Measurements from ENCODE around the gene USE1.

Gene USE1

GRCh38 chr19:17263712-17264640, 48.8 kb downstream of the USE1 start:
- DNase-seq: no peak

GRCh38 chr19:17264641-17264979, 49.5 kb downstream of the USE1 start, which contains the start of gene USHBP1:
USHBP1 (minus strand) TSS chr19:17264745; CDS start chr19:17264299, 446 bp downstream.
- Histone ChIP-seq H3K79me2 (ENCODE audit: control insufficient read depth, insufficient read depth, low read length) (peaks cover 3% of the 10 kb centered on the region), H2BK15ac (replicated peaks; ENCODE audit: low read depth) (no peak within 1 kb of the TSS), H3K18ac (ENCODE audit: low read length) (peak within 1 kb of the TSS; percentile 5), H4K8ac (ENCODE audit: low read depth, low read length) (no peak within 1 kb of the TSS), H3K4me1 (ENCODE audit: control insufficient read depth, low read depth, low read length) (peaks cover 2% of the 10 kb centered on the region), H3K4ac (ENCODE audit: low read depth, low read length) (peak within 1 kb of the TSS; percentile 28), H4K5ac (ENCODE audit: low read length) (peak within 1 kb of the TSS; percentile 47), H3K56ac (ENCODE audit: low read length) (peak within 1 kb of the TSS; percentile 81), H3K36me3 (ENCODE audit: control insufficient read depth, insufficient read depth, low read length) (no peaks in the 10 kb centered on the region), H3K23ac (ENCODE audit: low read length) (no peak within 1 kb of the TSS), H3K79me1 (ENCODE audit: low read length) (no peaks in the 10 kb centered on the region), H2AK5ac (ENCODE audit: low read length) (peak within 1 kb of the TSS; percentile 71), H3K4me2 (ENCODE audit: low read length) (no peak within 1 kb of the TSS), H2BK120ac (ENCODE audit: low read depth, low read length) (no peak within 1 kb of the TSS), H3K4me3 (ENCODE audit: low read length) (no peak within 1 kb of the TSS), H3K27me3 (ENCODE audit: insufficient read depth, low read length, poor library complexity) (no peaks in the 10 kb centered on the region), H3K9ac (ENCODE audit: low read length) (peak within 1 kb of the TSS; percentile 61), H2BK5ac (ENCODE audit: low read length) (no peak within 1 kb of the TSS), H3K27ac (ENCODE audit: low read depth, low read length) (no peak within 1 kb of the TSS)
- DNase-seq: peak; percentile 74
- no CpG with 5 or more reads among the region's 5 CpGs for WGBS (ENCODE audit: extremely low coverage, insufficient coverage, low lambda C conversion rate)

More at GRCh38 chr19:17263712-17264640, 48.8 kb downstream of the USE1 start:
- Histone ChIP-seq H4K8ac (ENCODE audit: low read depth, low read length) (no peak overlapping the region), H3K79me2 (ENCODE audit: control insufficient read depth, insufficient read depth, low read length) (peaks cover 3% of the 10 kb centered on the region), H4K5ac (ENCODE audit: low read length) (peak overlapping the region; percentile 47), H3K9ac (ENCODE audit: low read length) (peak overlapping the region; percentile 61), H2BK5ac (ENCODE audit: low read length) (no peak overlapping the region), H3K79me1 (ENCODE audit: low read length) (no peaks in the 10 kb centered on the region), H3K36me3 (ENCODE audit: control insufficient read depth, insufficient read depth, low read length) (no peaks in the 10 kb centered on the region), H2AK5ac (ENCODE audit: low read length) (peak overlapping the region; percentile 71), H3K27ac (ENCODE audit: low read depth, low read length) (no peak overlapping the region), H3K4me3 (ENCODE audit: low read length) (no peak overlapping the region), H2BK15ac (replicated peaks; ENCODE audit: low read depth) (no peak overlapping the region), H3K4me2 (ENCODE audit: low read length) (no peak overlapping the region), H3K27me3 (ENCODE audit: insufficient read depth, low read length, poor library complexity) (no peaks in the 10 kb centered on the region), H3K4me1 (ENCODE audit: control insufficient read depth, low read depth, low read length) (peaks cover 2% of the 10 kb centered on the region), H3K18ac (ENCODE audit: low read length) (peak overlapping the region; percentile 5), H3K56ac (ENCODE audit: low read length) (peak overlapping the region; percentile 81), H3K23ac (ENCODE audit: low read length) (no peak overlapping the region), H3K4ac (ENCODE audit: low read depth, low read length) (no peak overlapping the region), H2BK120ac (ENCODE audit: low read depth, low read length) (no peak overlapping the region)
- no CpG with 5 or more reads among the region's 23 CpGs for WGBS (ENCODE audit: extremely low coverage, insufficient coverage, low lambda C conversion rate)

- Histone ChIP-seq H3K79me1 (ENCODE audit: low read length) (no peaks in the 10 kb centered on the region), H3K4ac (ENCODE audit: low read depth, low read length) (no peak overlapping the region), H3K27me3 (ENCODE audit: insufficient read depth, low read length, poor library complexity) (no peaks in the 10 kb centered on the region), H3K4me3 (ENCODE audit: low read length) (no peak overlapping the region), H3K27ac (ENCODE audit: low read depth, low read length) (no peak overlapping the region), H2BK5ac (ENCODE audit: low read length) (no peak overlapping the region), H4K5ac (ENCODE audit: low read length) (no peak overlapping the region), H3K36me3 (ENCODE audit: control insufficient read depth, insufficient read depth, low read length) (no peaks in the 10 kb centered on the region), H3K9ac (ENCODE audit: low read length) (no peak overlapping the region), H3K56ac (ENCODE audit: low read length) (no peak overlapping the region), H3K18ac (ENCODE audit: low read length) (no peak overlapping the region), H3K4me2 (ENCODE audit: low read length) (no peak overlapping the region), H3K4me1 (ENCODE audit: control insufficient read depth, low read depth, low read length) (peaks cover 2% of the 10 kb centered on the region), H3K79me2 (ENCODE audit: control insufficient read depth, insufficient read depth, low read length) (peaks cover 3% of the 10 kb centered on the region), H3K23ac (ENCODE audit: low read length) (no peak overlapping the region), H2BK15ac (replicated peaks; ENCODE audit: low read depth) (no peak overlapping the region), H2BK120ac (ENCODE audit: low read depth, low read length) (no peak overlapping the region), H4K8ac (ENCODE audit: low read depth, low read length) (no peak overlapping the region), H2AK5ac (ENCODE audit: low read length) (no peak overlapping the region)
- DNase-seq: no peak
- WGBS (ENCODE audit: extremely low coverage, insufficient coverage, low lambda C conversion rate): no CpG with 5 or more reads among the region's 7 CpGs
These were observed 50.9 kb downstream of the USE1 start for GRCh38 chr19:17266026-17266425.

GRCh38 chr19:17266589-17266974, 51.4 kb downstream of the USE1 start:
- H2BK120ac ChIP-seq (ENCODE audit: low read depth, low read length): no peak overlapping the region
- no peak overlapping the region for H3K23ac ChIP-seq (ENCODE audit: low read length)
- no peak overlapping the region for H2AK5ac ChIP-seq (ENCODE audit: low read length)
- no peak overlapping the region for H3K4me3 ChIP-seq (ENCODE audit: low read length)
- no peak overlapping the region for H3K4me2 ChIP-seq (ENCODE audit: low read length)
- peak overlapping the region; percentile 15 for H3K56ac ChIP-seq (ENCODE audit: low read length)
- H3K36me3 ChIP-seq (ENCODE audit: control insufficient read depth, insufficient read depth, low read length): peaks cover 3% of the 10 kb centered on the region
- no peak overlapping the region for H2BK15ac ChIP-seq (replicated peaks; ENCODE audit: low read depth)
- no peak overlapping the region for H3K18ac ChIP-seq (ENCODE audit: low read length)
- no peak overlapping the region for H3K9ac ChIP-seq (ENCODE audit: low read length)
- H3K4ac ChIP-seq (ENCODE audit: low read depth, low read length): no peak overlapping the region
- H4K8ac ChIP-seq (ENCODE audit: low read depth, low read length): no peak overlapping the region
- H2BK5ac ChIP-seq (ENCODE audit: low read length): no peak overlapping the region
- H3K4me1 ChIP-seq (ENCODE audit: control insufficient read depth, low read depth, low read length): peaks cover 2% of the 10 kb centered on the region
- DNase-seq: no peak
- H3K27me3 ChIP-seq (ENCODE audit: insufficient read depth, low read length, poor library complexity): no peaks in the 10 kb centered on the region
- no peak overlapping the region for H4K5ac ChIP-seq (ENCODE audit: low read length)
- H3K79me1 ChIP-seq (ENCODE audit: low read length): no peaks in the 10 kb centered on the region
- no peak overlapping the region for H3K27ac ChIP-seq (ENCODE audit: low read depth, low read length)
- no CpG with 5 or more reads among the region's 12 CpGs for WGBS (ENCODE audit: extremely low coverage, insufficient coverage, low lambda C conversion rate)
- H3K79me2 ChIP-seq (ENCODE audit: control insufficient read depth, insufficient read depth, low read length): peaks cover 3% of the 10 kb centered on the region

- peaks cover 3% of the 10 kb centered on the region for H3K79me2 ChIP-seq (ENCODE audit: control insufficient read depth, insufficient read depth, low read length)
- peak; percentile 100 for DNase-seq
- H4K8ac ChIP-seq (ENCODE audit: low read depth, low read length): peak within 1 kb of the TSS; percentile 94
- peak within 1 kb of the TSS; percentile 95 for H3K18ac ChIP-seq (ENCODE audit: low read length)
- H3K56ac ChIP-seq (ENCODE audit: low read length): peak within 1 kb of the TSS; percentile 90
- H3K4ac ChIP-seq (ENCODE audit: low read depth, low read length): peak within 1 kb of the TSS; percentile 73
- H2AK5ac ChIP-seq (ENCODE audit: low read length): no peak within 1 kb of the TSS
- peak within 1 kb of the TSS; percentile 90 for H3K4me3 ChIP-seq (ENCODE audit: low read length)
- no peak within 1 kb of the TSS for H4K5ac ChIP-seq (ENCODE audit: low read length)
- WGBS (ENCODE audit: extremely low coverage, insufficient coverage, low lambda C conversion rate): no CpG with 5 or more reads among the region's 27 CpGs
- no peaks in the 10 kb centered on the region for H3K79me1 ChIP-seq (ENCODE audit: low read length)
- H3K9ac ChIP-seq (ENCODE audit: low read length): peak within 1 kb of the TSS; percentile 91
- H2BK5ac ChIP-seq (ENCODE audit: low read length): no peak within 1 kb of the TSS
- H3K4me1 ChIP-seq (ENCODE audit: control insufficient read depth, low read depth, low read length): peaks cover 2% of the 10 kb centered on the region
- H3K36me3 ChIP-seq (ENCODE audit: control insufficient read depth, insufficient read depth, low read length): peaks cover 4% of the 10 kb centered on the region
- H3K23ac ChIP-seq (ENCODE audit: low read length): no peak within 1 kb of the TSS
- H3K4me2 ChIP-seq (ENCODE audit: low read length): peak within 1 kb of the TSS; percentile 23
- H3K27me3 ChIP-seq (ENCODE audit: insufficient read depth, low read length, poor library complexity): no peaks in the 10 kb centered on the region
- peak within 1 kb of the TSS; percentile 20 for H3K27ac ChIP-seq (ENCODE audit: low read depth, low read length)
- no peak within 1 kb of the TSS for H2BK15ac ChIP-seq (replicated peaks; ENCODE audit: low read depth)
- H2BK120ac ChIP-seq (ENCODE audit: low read depth, low read length): no peak within 1 kb of the TSS
These were observed 52.0 kb downstream of the USE1 start, which contains the start of gene BABAM1 for GRCh38 chr19:17266975-17267788. BABAM1 (plus strand) TSS chr19:17267443; CDS start chr19:17268807, 1,364 bp downstream.
